HFFc6 (cell line): ENCODE results near the gene GPRC5D. TPM values are rescaled to one million over a fixed set of nuclear protein-coding genes. Genes with fewer than 3 reads are reported as not detected.

Experiments
- DNase-seq: peaks from one replicate; pipeline ENCODE4 v3.0.0-alpha.2; 2018
- H3K27ac Mint-ChIP-seq: 2 replicates; pipeline ENCODE4 v1.8.0; 2020; ENCODE audit warnings: mild to moderate bottlenecking, mixed read lengths
- H3K27me3 Mint-ChIP-seq: 2 replicates; pipeline ENCODE4 v1.8.0; 2021; ENCODE audit warnings: mild to moderate bottlenecking, moderate library complexity, mixed read lengths; ENCODE audit not compliant: insufficient read depth
- H3K36me3 Mint-ChIP-seq: 2 replicates; pipeline ENCODE4 v1.8.0; 2021; ENCODE audit warnings: low read depth, mixed read lengths
- H3K4me1 Mint-ChIP-seq: 2 replicates; pipeline ENCODE4 v1.8.0; 2020; ENCODE audit warnings: low read depth, mixed read lengths
- H3K4me3 Mint-ChIP-seq: 2 replicates; pipeline ENCODE4 v1.8.0; 2020; ENCODE audit warnings: mild to moderate bottlenecking, moderate library complexity, mixed read lengths
- H3K9me3 Mint-ChIP-seq: 2 replicates; pipeline ENCODE4 v1.8.0; 2020; ENCODE audit warnings: mild to moderate bottlenecking, mixed read lengths
- total RNA-seq, 6 experiments: library from RNA; stranded (reverse); fragmentation: NEBNext Ultra II Directional; extraction: Animal tissue kit (Norgen Biotek cat#: 25700); gene quantifications; 2 replicates in 1 of 6; 3 replicates in 5 of 6; pipeline ENCODE4 v1.2.3, GENCODE V29; 2021
- TF ChIP-seq, protein P1 (sequence below): fragments of 200-600 bp; sonication (generic); IDR thresholded peaks from 2 replicates; pipeline ENCODE4 v1.5.0; 2021; ENCODE audit warnings: antibody characterized with exemption, mild to moderate bottlenecking

The GPRC5D gene
- total RNA-seq, 6 experiments from 2014 or later: not detected

DNA sequence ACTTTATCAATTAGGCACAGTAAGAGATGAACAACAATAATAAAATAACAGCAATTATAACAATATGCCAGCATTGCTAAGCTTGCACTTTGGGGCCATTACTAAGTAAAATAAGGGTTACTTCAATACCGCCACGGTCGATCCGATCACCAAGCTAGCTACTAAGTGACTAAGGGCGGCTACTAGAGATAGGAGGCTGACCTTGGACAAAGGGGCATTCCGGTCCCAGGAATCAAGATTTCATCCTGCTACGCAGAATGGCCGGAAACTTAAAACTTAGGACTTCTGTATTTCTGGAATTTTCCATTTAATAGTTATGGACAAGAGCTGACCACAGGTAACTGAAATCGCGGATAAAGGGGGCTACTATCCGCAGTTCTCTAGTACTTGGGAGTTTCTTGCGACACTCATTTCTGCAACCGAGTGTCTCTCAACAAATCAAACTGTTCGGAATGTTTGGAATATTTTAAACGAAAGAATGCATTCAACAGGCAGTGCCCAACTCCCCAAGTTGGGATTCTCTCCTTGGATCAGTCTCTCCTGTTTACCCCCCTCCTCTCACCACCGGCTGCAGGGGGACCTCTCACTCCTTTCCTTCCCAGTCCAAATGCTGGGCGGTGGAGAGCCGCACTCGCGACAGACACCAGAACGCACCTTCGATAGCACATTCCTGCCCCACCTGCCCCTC is 47.4 kb upstream of the GPRC5D start:
- H3K27me3 Mint-ChIP-seq: no peaks in the 10 kb centered on the region; the same call in 1 of the 2 replicates
- peaks cover 14% of the 10 kb centered on the region for H3K36me3 Mint-ChIP-seq
- peak overlapping the region; percentile 93 for H3K27ac Mint-ChIP-seq
- peaks cover 50% of the 10 kb centered on the region for H3K4me1 Mint-ChIP-seq
- TF ChIP-seq, protein P1, sequence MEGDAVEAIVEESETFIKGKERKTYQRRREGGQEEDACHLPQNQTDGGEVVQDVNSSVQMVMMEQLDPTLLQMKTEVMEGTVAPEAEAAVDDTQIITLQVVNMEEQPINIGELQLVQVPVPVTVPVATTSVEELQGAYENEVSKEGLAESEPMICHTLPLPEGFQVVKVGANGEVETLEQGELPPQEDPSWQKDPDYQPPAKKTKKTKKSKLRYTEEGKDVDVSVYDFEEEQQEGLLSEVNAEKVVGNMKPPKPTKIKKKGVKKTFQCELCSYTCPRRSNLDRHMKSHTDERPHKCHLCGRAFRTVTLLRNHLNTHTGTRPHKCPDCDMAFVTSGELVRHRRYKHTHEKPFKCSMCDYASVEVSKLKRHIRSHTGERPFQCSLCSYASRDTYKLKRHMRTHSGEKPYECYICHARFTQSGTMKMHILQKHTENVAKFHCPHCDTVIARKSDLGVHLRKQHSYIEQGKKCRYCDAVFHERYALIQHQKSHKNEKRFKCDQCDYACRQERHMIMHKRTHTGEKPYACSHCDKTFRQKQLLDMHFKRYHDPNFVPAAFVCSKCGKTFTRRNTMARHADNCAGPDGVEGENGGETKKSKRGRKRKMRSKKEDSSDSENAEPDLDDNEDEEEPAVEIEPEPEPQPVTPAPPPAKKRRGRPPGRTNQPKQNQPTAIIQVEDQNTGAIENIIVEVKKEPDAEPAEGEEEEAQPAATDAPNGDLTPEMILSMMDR: peak; percentile 8; the same call in 1 of the 2 replicates
- no peak for DNase-seq
- peak overlapping the region; percentile 91 for H3K4me3 Mint-ChIP-seq
- H3K9me3 Mint-ChIP-seq: no peaks in the 10 kb centered on the region

DNA sequence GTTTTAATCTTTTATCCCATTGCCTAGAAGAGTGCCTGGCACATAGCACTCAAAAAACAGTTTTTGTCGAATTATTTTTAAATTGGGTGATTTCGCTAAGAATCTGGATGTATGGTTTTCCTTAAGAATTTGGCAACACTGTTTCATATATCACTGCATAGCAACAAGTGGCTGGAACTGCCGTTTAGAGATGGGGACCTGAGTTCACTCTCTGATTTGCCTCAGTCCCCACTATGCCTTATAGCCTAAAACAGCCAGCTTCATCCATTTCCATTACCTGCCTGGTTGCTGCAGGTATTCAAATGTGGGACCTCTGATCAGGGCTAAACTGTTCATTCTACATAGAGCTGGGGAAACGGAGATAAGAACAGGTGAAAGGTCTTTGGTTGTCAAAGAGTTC is 46.3 kb upstream of the GPRC5D start:
- no peaks in the 10 kb centered on the region; the same call in 1 of the 2 replicates for H3K27me3 Mint-ChIP-seq
- TF ChIP-seq, protein P1: no peak
- no peak overlapping the region for H3K27ac Mint-ChIP-seq
- H3K9me3 Mint-ChIP-seq: no peaks in the 10 kb centered on the region
- peaks cover 14% of the 10 kb centered on the region for H3K36me3 Mint-ChIP-seq
- DNase-seq: no peak
- peaks cover 59% of the 10 kb centered on the region for H3K4me1 Mint-ChIP-seq
- H3K4me3 Mint-ChIP-seq: peak overlapping the region; percentile 91

DNA sequence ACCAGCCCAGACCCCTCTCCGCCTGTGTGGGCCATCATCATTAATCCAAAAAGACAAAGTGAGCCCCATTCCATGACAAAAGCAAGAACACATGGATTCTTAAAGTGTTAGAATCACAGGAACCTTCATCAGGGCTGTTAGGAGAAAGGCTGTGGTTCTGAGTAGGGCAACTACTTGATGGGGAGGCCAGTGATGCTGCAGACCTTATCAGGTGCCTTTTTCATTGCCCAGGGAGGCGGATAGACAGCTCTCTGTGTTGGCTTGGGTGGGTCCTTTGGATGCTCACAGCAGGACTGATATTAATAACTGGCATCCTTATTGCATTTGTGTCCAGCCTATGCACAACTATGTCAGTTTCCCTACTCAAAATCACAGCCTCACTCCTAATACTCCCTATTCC is 45.8 kb upstream of the GPRC5D start:
- DNase-seq: no peak
- TF ChIP-seq, protein P1: no peak
- Mint-ChIP-seq H3K9me3 (no peaks in the 10 kb centered on the region), H3K27me3 (no peaks in the 10 kb centered on the region; the same call in 1 of the 2 replicates), H3K4me1 (peaks cover 59% of the 10 kb centered on the region), H3K27ac (no peak overlapping the region), H3K4me3 (no peak overlapping the region; the same call in 1 of the 2 replicates), H3K36me3 (peaks cover 14% of the 10 kb centered on the region)

DNA sequence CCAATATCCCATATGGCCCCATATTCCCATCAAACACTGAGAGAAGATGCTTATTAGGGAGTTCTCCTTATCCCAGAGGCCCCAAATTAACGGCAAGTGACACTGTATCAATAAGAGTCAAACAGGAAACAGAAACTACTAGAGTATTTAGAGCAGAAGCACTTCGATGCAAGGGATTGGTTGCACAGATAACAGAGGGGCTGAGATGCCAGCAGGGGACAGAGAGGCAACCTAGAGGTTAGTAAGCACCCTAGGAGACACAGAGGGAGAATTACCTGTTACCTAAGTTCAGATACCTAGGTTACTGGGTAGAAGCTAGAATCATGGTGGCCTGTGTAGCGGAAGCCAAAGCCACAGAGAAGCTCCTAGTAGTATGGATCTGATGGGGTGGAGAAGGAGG is 45.2 kb upstream of the GPRC5D start:
- no peaks in the 10 kb centered on the region for H3K9me3 Mint-ChIP-seq
- H3K4me3 Mint-ChIP-seq: peak overlapping the region; percentile 33
- no peak for DNase-seq
- H3K27ac Mint-ChIP-seq: no peak overlapping the region; the same call in 1 of the 2 replicates
- TF ChIP-seq, protein P1: no peak
- H3K4me1 Mint-ChIP-seq: peaks cover 59% of the 10 kb centered on the region
- no peaks in the 10 kb centered on the region; the same call in 1 of the 2 replicates for H3K27me3 Mint-ChIP-seq
- peaks cover 14% of the 10 kb centered on the region for H3K36me3 Mint-ChIP-seq

DNA sequence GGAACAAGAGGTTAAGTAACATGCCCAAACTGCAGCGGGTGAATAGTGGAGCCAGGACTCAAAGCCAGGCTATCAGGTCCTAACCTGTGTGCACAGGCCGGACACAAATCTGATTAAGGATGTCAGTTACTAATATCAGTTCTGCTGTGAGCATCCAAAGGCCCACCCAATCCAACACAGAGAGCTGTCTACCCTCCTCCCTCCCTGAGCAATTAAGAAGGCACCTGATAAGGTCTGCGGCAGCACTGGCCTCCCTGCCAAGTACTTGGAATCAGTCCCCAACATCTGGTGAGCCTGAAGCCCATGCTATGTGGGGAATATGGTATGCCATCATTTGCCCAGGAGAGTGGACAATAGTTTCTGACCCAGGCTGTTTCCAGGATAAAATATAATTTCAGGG is 44.2 kb upstream of the GPRC5D start:
- H3K27ac Mint-ChIP-seq: no peak overlapping the region

More for the DNA sequence above, 44.2 kb upstream of the GPRC5D start:
- peaks cover 63% of the 10 kb centered on the region for H3K4me1 Mint-ChIP-seq
- no peaks in the 10 kb centered on the region; the same call in 1 of the 2 replicates for H3K27me3 Mint-ChIP-seq
- TF ChIP-seq, protein P1: no peak
- H3K4me3 Mint-ChIP-seq: no peak overlapping the region
- H3K9me3 Mint-ChIP-seq: no peaks in the 10 kb centered on the region
- DNase-seq: no peak
- peaks cover 14% of the 10 kb centered on the region for H3K36me3 Mint-ChIP-seq
